ENCODE results near the gene RBM8A. TPM values are rescaled to one million over a fixed set of nuclear protein-coding genes. Genes with fewer than 3 reads are reported as not detected.

Gene RBM8A
- total and polyA plus RNA-seq, 2 donors (not counting 1 experiment from before 2014, with no cell fraction given) = 137 to 169 TPM

GRCh38 chr1:145967288-145967687 lies 40.0 kb upstream of the RBM8A start:
- no peaks in the 10 kb centered on the region for H3K27me3 ChIP-seq (replicated peaks in 1 of 4; ENCODE audit: control extremely low read depth in 1 of 4, control insufficient read depth in 3 of 4, insufficient read depth in 4 of 4, low read length in 3 of 4)
- H3K79me2 ChIP-seq (ENCODE audit: control insufficient read depth, insufficient read depth, low read length) = peaks cover 82% of the 10 kb centered on the region
- Mint-ChIP-seq H3K4me1 (peaks cover 37% of the 10 kb centered on the region), H3K4me3 (no peak overlapping the region), H3K27me3 (no peaks in the 10 kb centered on the region), H3K9me3 (ENCODE audit: insufficient read depth) (no peaks in the 10 kb centered on the region), H3K27ac (no peak overlapping the region)
- POLR2A ChIA-PET = interaction anchor here (1.1 kb wide), 1 partner anchor 122 kb away, joined by 3 read pairs; the partner anchor contains the start of gene NUDT17
- H3K4me3 ChIP-seq (ENCODE audit: control extremely low read depth in 1 of 5, extremely low read depth in 1 of 5, insufficient read depth in 1 of 5, low read depth in 2 of 5, low read length in 4 of 5) = no peak overlapping the region
- H3K4me2 ChIP-seq (replicated peaks; ENCODE audit: low read depth, low read length, poor library complexity, severe bottlenecking) = no peak overlapping the region
- intact Hi-C loops (cut with micrococcal nuclease) = no loop called here
- 100% methylated on average over 1 of the region's 2 CpGs for WGBS (ENCODE audit: insufficient coverage)
- no peak overlapping the region for H2AFZ ChIP-seq (ENCODE audit: insufficient read depth, low read depth, low read length, poor library complexity, severe bottlenecking)
- no peak overlapping the region for H3K27ac ChIP-seq (ENCODE audit: low read length in 2 of 2)
- H4K20me1 ChIP-seq (ENCODE audit: control insufficient read depth, insufficient read depth, low read length, poor library complexity, severe bottlenecking) = no peaks in the 10 kb centered on the region
- H3K36me3 ChIP-seq (replicated peaks in 1 of 2; ENCODE audit: control extremely low read depth in 1 of 2, control insufficient read depth in 1 of 2, extremely low read depth in 1 of 2, insufficient read depth in 2 of 2, low read length in 1 of 2) = peaks cover 0 to 2% of the 10 kb centered on the region in 2 experiments
- ATAC-seq (ENCODE audit: low read depth) = no peak
- DNase-seq = no peak
- H3K9me3 ChIP-seq (ENCODE audit: control extremely low read depth in 1 of 3, control insufficient read depth in 2 of 3, insufficient read depth in 1 of 3, low read length in 2 of 3) = peaks cover 0 to 7% (median 6%) of the 10 kb centered on the region in 3 donors
- CTCF ChIA-PET = interaction anchor here (0.7 to 5.6 kb wide), 6 partner anchors 9 to 1276 kb away, joined by 3 to 82 read pairs (median 4); partner anchors contain the start of genes LIX1L and RBM8A
- no peak for TF ChIP-seq CTCF (IDR thresholded peaks at IDR 0.05)
- no peak for TF ChIP-seq EZH2 (IDR thresholded peaks at IDR 0.05; ENCODE audit: borderline replicate concordance, insufficient read depth, low read depth, low read length, poor library complexity, severe bottlenecking)
- peaks cover 22 to 23% of the 10 kb centered on the region in 2 donors for H3K4me1 ChIP-seq (ENCODE audit: control insufficient read depth in 2 of 2, insufficient read depth in 2 of 2, low read length in 2 of 2)
- no peak overlapping the region for H3K9ac ChIP-seq (ENCODE audit: low read length)

GRCh38 chr1:145965119-145965744 lies 37.9 kb upstream of the RBM8A start:
- peaks cover 0 to 2% of the 10 kb centered on the region in 2 experiments for H3K36me3 ChIP-seq (replicated peaks in 1 of 2; ENCODE audit: control extremely low read depth in 1 of 2, control insufficient read depth in 1 of 2, extremely low read depth in 1 of 2, insufficient read depth in 2 of 2, low read length in 1 of 2)
- Mint-ChIP-seq H3K4me3 (peak overlapping the region; percentile 95), H3K27me3 (no peaks in the 10 kb centered on the region), H3K9me3 (ENCODE audit: insufficient read depth) (no peaks in the 10 kb centered on the region), H3K27ac (peak overlapping the region; percentile 97), H3K4me1 (peaks cover 52% of the 10 kb centered on the region)
- H4K20me1 ChIP-seq (ENCODE audit: control insufficient read depth, insufficient read depth, low read length, poor library complexity, severe bottlenecking) = no peaks in the 10 kb centered on the region
- H2AFZ ChIP-seq (ENCODE audit: insufficient read depth, low read depth, low read length, poor library complexity, severe bottlenecking) = peak overlapping the region; percentile 89
- no peak for ATAC-seq (ENCODE audit: low read depth)
- intact Hi-C loops (cut with micrococcal nuclease) = no loop called here
- H3K9me3 ChIP-seq (ENCODE audit: control extremely low read depth in 1 of 3, control insufficient read depth in 2 of 3, insufficient read depth in 1 of 3, low read length in 2 of 3) = peaks cover 0 to 7% (median 6%) of the 10 kb centered on the region in 3 donors
- H3K4me3 ChIP-seq (ENCODE audit: control extremely low read depth in 1 of 5, extremely low read depth in 1 of 5, insufficient read depth in 1 of 5, low read depth in 2 of 5, low read length in 4 of 5) = peak overlapping the region; percentile 54 to 91 (median 87)
- peak overlapping the region; percentile 59 to 85 for H3K27ac ChIP-seq (ENCODE audit: low read length in 2 of 2)
- DNase-seq = no peak
- WGBS (ENCODE audit: insufficient coverage) = no CpG with 5 or more reads among the region's 5 CpGs
- CTCF ChIA-PET = interaction anchor here (0.6 to 5.6 kb wide), 15 partner anchors 14 to 120 kb away, joined by 3 to 82 read pairs (median 6); partner anchors contain the start of genes ANKRD35, ITGA10, NUDT17 and PIAS3
- H3K27me3 ChIP-seq (replicated peaks in 1 of 4; ENCODE audit: control extremely low read depth in 1 of 4, control insufficient read depth in 3 of 4, insufficient read depth in 4 of 4, low read length in 3 of 4) = no peaks in the 10 kb centered on the region
- H3K4me1 ChIP-seq (ENCODE audit: control insufficient read depth in 2 of 2, insufficient read depth in 2 of 2, low read length in 2 of 2) = peaks cover 26 to 43% of the 10 kb centered on the region in 2 donors
- TF ChIP-seq CTCF (IDR thresholded peaks at IDR 0.05) (no peak), EZH2 (IDR thresholded peaks at IDR 0.05; ENCODE audit: borderline replicate concordance, insufficient read depth, low read depth, low read length, poor library complexity, severe bottlenecking) (no peak)
- peak overlapping the region; percentile 77 for H3K9ac ChIP-seq (ENCODE audit: low read length)
- H3K79me2 ChIP-seq (ENCODE audit: control insufficient read depth, insufficient read depth, low read length) = peaks cover 78% of the 10 kb centered on the region
- POLR2A ChIA-PET = interaction anchor here (0.6 to 3.5 kb wide), 10 partner anchors 8 to 119 kb away, joined by 4 to 43 read pairs (median 7); partner anchors contain the start of genes NUDT17, PIAS3 and RBM8A
- peak overlapping the region; percentile 89 for H3K4me2 ChIP-seq (replicated peaks; ENCODE audit: low read depth, low read length, poor library complexity, severe bottlenecking)
